ENCODE data around the gene GNL1. TPM values are rescaled to one million over a fixed set of nuclear protein-coding genes. Genes with fewer than 3 reads are reported as not detected.

Gene GNL1
- total and polyA plus RNA-seq, 4 donors, result 41.0 to 68.5 (median 54.6) TPM

- Histone ChIP-seq H3K4me1 (ENCODE audit: control insufficient read depth in 5 of 5, insufficient read depth in 5 of 5, low read length in 5 of 5) (peaks cover 0 to 6% (median 0%) of the 10 kb centered on the region in 5 donors), H3K27ac (ENCODE audit: low read depth in 1 of 2, low read length in 1 of 2) (peak overlapping the region in 1 of 2 donors; percentile 92), H3K4me3 (no peak overlapping the region), H3K9ac (ENCODE audit: insufficient read depth in 1 of 2, low read length in 2 of 2) (no peak overlapping the region), H3K9me3 (ENCODE audit: control insufficient read depth in 4 of 4, insufficient read depth in 3 of 4, low read length in 3 of 4) (no peaks in the 10 kb centered on the region), H3K27me3 (ENCODE audit: control insufficient read depth in 3 of 3, insufficient read depth in 3 of 3, low read length in 2 of 3) (no peaks in the 10 kb centered on the region), H3K36me3 (ENCODE audit: control insufficient read depth in 4 of 4, insufficient read depth in 4 of 4, low read length in 4 of 4) (peaks cover 4 to 17% (median 9%) of the 10 kb centered on the region in 4 donors)
- no peak for TF ChIP-seq CTCF (IDR thresholded peaks at IDR 0.05; ENCODE audit: control extremely low read depth, extremely low read depth)
- no peak for ATAC-seq (ENCODE audit: insufficient read depth, low FRiP score)
- no peak for DNase-seq
- 61 to 65% methylated on average over 1 of the region's 1 CpG for WGBS, 2 donors
Measured at GRCh38 chr6:30542915-30543314, 13.4 kb downstream of the GNL1 start.

DNA sequence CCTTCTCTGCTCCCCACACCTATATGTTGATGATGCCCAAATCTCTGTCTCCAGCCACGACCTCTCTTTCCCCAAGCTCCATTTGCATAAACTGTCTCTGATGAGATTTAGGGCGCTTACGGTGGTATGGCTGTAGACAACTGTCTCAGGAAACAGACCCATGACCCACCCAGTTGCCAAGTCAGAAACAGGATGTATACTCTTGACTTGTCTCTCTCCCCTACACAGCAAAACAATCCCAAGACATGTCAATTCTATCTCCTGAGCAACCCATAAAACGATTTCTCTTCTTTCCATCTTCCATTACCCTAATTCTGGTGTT lies 13.9 kb downstream of the GNL1 start:
- DNase-seq, result peak in 2 of 3 donors; percentile 11 to 25
- H3K4me3 ChIP-seq, result no peak overlapping the region
- TF ChIP-seq CTCF (IDR thresholded peaks at IDR 0.05; ENCODE audit: control extremely low read depth, extremely low read depth), result no peak
- WGBS, 2 donors, result 6 to 15% methylated on average over 4 of the region's 4 CpGs
- H3K27me3 ChIP-seq (ENCODE audit: control insufficient read depth in 3 of 3, insufficient read depth in 3 of 3, low read length in 2 of 3), result no peaks in the 10 kb centered on the region
- H3K27ac ChIP-seq (ENCODE audit: low read depth in 1 of 2, low read length in 1 of 2), result peak overlapping the region in 1 of 2 donors; percentile 92
- peaks cover 0 to 6% (median 0%) of the 10 kb centered on the region in 5 donors for H3K4me1 ChIP-seq (ENCODE audit: control insufficient read depth in 5 of 5, insufficient read depth in 5 of 5, low read length in 5 of 5)
- no peaks in the 10 kb centered on the region for H3K9me3 ChIP-seq (ENCODE audit: control insufficient read depth in 4 of 4, insufficient read depth in 3 of 4, low read length in 3 of 4)
- ATAC-seq (ENCODE audit: insufficient read depth, low FRiP score), result no peak
- H3K36me3 ChIP-seq (ENCODE audit: control insufficient read depth in 4 of 4, insufficient read depth in 4 of 4, low read length in 4 of 4), result peaks cover under 1 to 17% (median 6%) of the 10 kb centered on the region in 4 donors
- no peak overlapping the region for H3K9ac ChIP-seq (ENCODE audit: insufficient read depth in 1 of 2, low read length in 2 of 2)

GRCh38 chr6:30541515-30542403 lies 14.5 kb downstream of the GNL1 start:
- WGBS, 2 donors, result 5 to 7% methylated on average over 23 of the region's 23 CpGs
- H3K9ac ChIP-seq (ENCODE audit: insufficient read depth in 1 of 2, low read length in 2 of 2), result peak overlapping the region in 1 of 2 donors; percentile 2
- peak; percentile 73 for ATAC-seq (ENCODE audit: insufficient read depth, low FRiP score)

More at GRCh38 chr6:30541515-30542403, 14.5 kb downstream of the GNL1 start:
- Histone ChIP-seq H3K9me3 (ENCODE audit: control insufficient read depth in 4 of 4, insufficient read depth in 3 of 4, low read length in 3 of 4) (no peaks in the 10 kb centered on the region), H3K4me3 (no peak overlapping the region), H3K4me1 (ENCODE audit: control insufficient read depth in 5 of 5, insufficient read depth in 5 of 5, low read length in 5 of 5) (peaks cover 0 to 6% (median 0%) of the 10 kb centered on the region in 5 donors), H3K27ac (ENCODE audit: low read depth in 1 of 2, low read length in 1 of 2) (peak overlapping the region in 1 of 2 donors; percentile 85), H3K27me3 (ENCODE audit: control insufficient read depth in 3 of 3, insufficient read depth in 3 of 3, low read length in 2 of 3) (no peaks in the 10 kb centered on the region), H3K36me3 (ENCODE audit: control insufficient read depth in 4 of 4, insufficient read depth in 4 of 4, low read length in 4 of 4) (peaks cover 0 to 11% (median 2%) of the 10 kb centered on the region in 4 donors)
- peak; percentile 94 for TF ChIP-seq CTCF (IDR thresholded peaks at IDR 0.05; ENCODE audit: control extremely low read depth, extremely low read depth)
- peak; percentile 82 to 93 (median 86) for DNase-seq
